ENCODE data around the gene RAI1.
A peak's percentile ranks its signal among the peaks of the same experiment; 100 is the strongest.

Gene RAI1

GRCh38 chr17:17745476-17746455 lies 64.5 kb downstream of the RAI1 start:
- Histone ChIP-seq H3K9me3 (ENCODE audit: control insufficient read depth, insufficient read depth, low read depth, low read length) (no peaks in the 10 kb centered on the region), H3K4me3 (ENCODE audit: low read depth, low read length) (no peak overlapping the region), H3K27ac (ENCODE audit: extremely low read depth, low read depth, low read length) (0 out of 2 replicates have a peak overlapping the region, but pooled peaks have one; percentile 2), H3K36me3 (ENCODE audit: control insufficient read depth in 2 of 2, insufficient read depth in 1 of 2, low read length in 2 of 2) (no peaks in the 10 kb centered on the region), H3K4me1 (ENCODE audit: control insufficient read depth, insufficient read depth, low read length) (peaks cover 15% of the 10 kb centered on the region)
- CTCF ChIA-PET: interaction anchor here (0.7 kb wide), 1 partner anchor 8 kb away, joined by 4 read pairs; no protein-coding TSS in a partner anchor
- POLR2A ChIA-PET: no interaction called here
- TF ChIP-seq GLIS1 (tag by site-specific recombination; IDR thresholded peaks at IDR 0.05) (peak; percentile 63), ZNF449 (tag by site-specific recombination; IDR thresholded peaks at IDR 0.05) (no peak), ZNF785 (tag by site-specific recombination; IDR thresholded peaks at IDR 0.05) (no peak), SP2 (tag by site-specific recombination; IDR thresholded peaks at IDR 0.05) (no peak), KLF1 (tag by site-specific recombination; IDR thresholded peaks at IDR 0.05) (peak; percentile 92), HIC1 (tag by site-specific recombination; IDR thresholded peaks at IDR 0.05) (0 out of 2 replicates have a peak, but pooled peaks have one; percentile 13), ZNF645 (tag by site-specific recombination; IDR thresholded peaks at IDR 0.05) (no peak), ZSCAN4 (tag by site-specific recombination; IDR thresholded peaks at IDR 0.05) (0 out of 2 replicates have a peak, but pooled peaks have one; percentile 45), ZFHX2 (tag by site-specific recombination; conservative IDR thresholded peaks at IDR 0.05) (no peak), ZBTB21 (tag by site-specific recombination; IDR thresholded peaks at IDR 0.05) (no peak), KLF9 (tag by site-specific recombination; IDR thresholded peaks at IDR 0.05; ENCODE audit: low read depth) (peak; percentile 30; the same call in 1 of the 2 replicates), ZNF292 (tag by site-specific recombination; IDR thresholded peaks at IDR 0.05; ENCODE audit: borderline replicate concordance, low read depth) (no peak), GFI1B (tag by site-specific recombination; IDR thresholded peaks at IDR 0.05) (no peak), ZNF510 (tag by site-specific recombination; IDR thresholded peaks at IDR 0.05; ENCODE audit: insufficient replicate concordance) (no peak), ZNF777 (tag by site-specific recombination; IDR thresholded peaks at IDR 0.05; ENCODE audit: borderline replicate concordance) (no peak), PBX3 (CRISPR knock-in tag; IDR thresholded peaks at IDR 0.05) (no peak)

All from HEK293 (cell line).